Adrenal gland (tissue), 5 donors: ENCODE data around the gene PPP2R5C.
A peak's percentile ranks its signal among the peaks of the same experiment; 100 is the strongest.

Experiments used
- POLR2A ChIP-seq, 2 donors: fragments of 450-650 bp; IDR thresholded peaks; one replicate each; pipeline ENCODE4 v1.6.1; 2017; ENCODE audit warnings: antibody characterized with exemption in 2 of 2, mild to moderate bottlenecking in 2 of 2, moderate library complexity in 1 of 2
- TF ChIP-seq, protein P1 (sequence below), 6 experiments: fragments of 450-650 bp in 4 of 6; fragments of 200-600 bp in 2 of 6; sonication (generic) in 1 of 6; IDR thresholded peaks; 1 replicate in 5 of 6; 2 replicates in 1 of 6; pipeline versions ENCODE4 v1.5.1 to v1.8.0; 2016 to 2021; ENCODE audit warnings: antibody characterized with exemption in 6 of 6, mild to moderate bottlenecking in 2 of 6, moderate library complexity in 1 of 6
- donor health status: DM: no; HTN: no; CAD: no.

DNA sequence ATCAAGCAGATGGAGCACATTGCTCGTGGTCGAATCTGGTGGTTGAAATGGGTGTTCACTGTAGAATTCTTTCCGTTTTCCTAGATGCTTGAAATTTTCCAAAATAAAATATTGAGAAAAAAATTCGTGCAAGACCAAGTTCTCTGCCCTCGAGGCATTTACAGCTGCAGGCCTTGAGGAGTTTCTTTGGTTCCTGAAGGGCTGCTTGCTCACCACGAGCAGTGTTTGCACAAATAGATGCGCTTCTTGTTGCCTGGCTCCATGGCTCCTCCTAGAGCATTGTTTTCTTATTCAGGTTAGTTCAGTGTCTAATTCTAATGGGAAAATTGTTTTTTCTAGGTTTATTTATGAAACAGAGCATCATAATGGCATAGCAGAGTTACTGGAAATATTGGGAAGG lies 128.4 kb downstream of the PPP2R5C start:
- TF ChIP-seq POLR2A (IDR thresholded peaks at IDR 0.05) = no peak
- TF ChIP-seq, protein P1, sequence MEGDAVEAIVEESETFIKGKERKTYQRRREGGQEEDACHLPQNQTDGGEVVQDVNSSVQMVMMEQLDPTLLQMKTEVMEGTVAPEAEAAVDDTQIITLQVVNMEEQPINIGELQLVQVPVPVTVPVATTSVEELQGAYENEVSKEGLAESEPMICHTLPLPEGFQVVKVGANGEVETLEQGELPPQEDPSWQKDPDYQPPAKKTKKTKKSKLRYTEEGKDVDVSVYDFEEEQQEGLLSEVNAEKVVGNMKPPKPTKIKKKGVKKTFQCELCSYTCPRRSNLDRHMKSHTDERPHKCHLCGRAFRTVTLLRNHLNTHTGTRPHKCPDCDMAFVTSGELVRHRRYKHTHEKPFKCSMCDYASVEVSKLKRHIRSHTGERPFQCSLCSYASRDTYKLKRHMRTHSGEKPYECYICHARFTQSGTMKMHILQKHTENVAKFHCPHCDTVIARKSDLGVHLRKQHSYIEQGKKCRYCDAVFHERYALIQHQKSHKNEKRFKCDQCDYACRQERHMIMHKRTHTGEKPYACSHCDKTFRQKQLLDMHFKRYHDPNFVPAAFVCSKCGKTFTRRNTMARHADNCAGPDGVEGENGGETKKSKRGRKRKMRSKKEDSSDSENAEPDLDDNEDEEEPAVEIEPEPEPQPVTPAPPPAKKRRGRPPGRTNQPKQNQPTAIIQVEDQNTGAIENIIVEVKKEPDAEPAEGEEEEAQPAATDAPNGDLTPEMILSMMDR (IDR thresholded peaks at IDR 0.05) = peak in 5 of 6 experiments; percentile 19 to 42 (median 23)
